ENCODE results near the gene PCAT7.
"Not testable (repeated sequence)": the region's sequence is repeated elsewhere in the genome, so short reads cannot be mapped to it uniquely, and the experiment has no call there.

The PCAT7 gene

GRCh38 chr9:94563548-94563947 is 8.7 kb downstream of the PCAT7 start:
- no peak for DNase-seq (ENCODE audit: low spot score)

- not testable (repeated sequence) for DNase-seq (ENCODE audit: low spot score)
Measured at GRCh38 chr9:94564279-94564678, 9.4 kb downstream of the PCAT7 start.

GRCh38 chr9:94566550-94566949 is 11.7 kb downstream of the PCAT7 start:
- DNase-seq (ENCODE audit: low spot score): no peak

- DNase-seq (ENCODE audit: low spot score): no peak
Measured at GRCh38 chr9:94567271-94567670, 12.4 kb downstream of the PCAT7 start.

GRCh38 chr9:94568250-94568889 is 13.5 kb downstream of the PCAT7 start:
- DNase-seq (ENCODE audit: low spot score): no peak

GRCh38 chr9:94568972-94569712 is 14.3 kb downstream of the PCAT7 start:
- DNase-seq (ENCODE audit: low spot score): no peak

- no peak for DNase-seq (ENCODE audit: low spot score)
Measured at GRCh38 chr9:94576131-94576530, 21.2 kb downstream of the PCAT7 start.

- no peak for DNase-seq (ENCODE audit: low spot score)
Measured at GRCh38 chr9:94577036-94577435, 22.2 kb downstream of the PCAT7 start.

GRCh38 chr9:94577571-94577970 is 22.7 kb downstream of the PCAT7 start:
- DNase-seq (ENCODE audit: low spot score): no peak

GRCh38 chr9:94581728-94582127 is 26.8 kb downstream of the PCAT7 start:
- DNase-seq (ENCODE audit: low spot score): no peak

- DNase-seq (ENCODE audit: low spot score): no peak
Measured at GRCh38 chr9:94584555-94584954, 29.7 kb downstream of the PCAT7 start.

- no peak for DNase-seq (ENCODE audit: low spot score)
Measured at GRCh38 chr9:94586316-94586715, 31.4 kb downstream of the PCAT7 start.

GRCh38 chr9:94586814-94587213 is 31.9 kb downstream of the PCAT7 start:
- DNase-seq (ENCODE audit: low spot score): no peak

- no peak for DNase-seq (ENCODE audit: low spot score)
Measured at GRCh38 chr9:94588681-94589080, 33.8 kb downstream of the PCAT7 start.

- DNase-seq (ENCODE audit: low spot score): not testable (repeated sequence)
Measured at GRCh38 chr9:94591046-94591545, 36.2 kb downstream of the PCAT7 start.

GRCh38 chr9:94591876-94592275 is 37.0 kb downstream of the PCAT7 start:
- no peak for DNase-seq (ENCODE audit: low spot score)

GRCh38 chr9:94592683-94593082 is 37.8 kb downstream of the PCAT7 start:
- DNase-seq (ENCODE audit: low spot score): not testable (repeated sequence)

- no peak for DNase-seq (ENCODE audit: low spot score)
Measured at GRCh38 chr9:94593459-94594345, 38.8 kb downstream of the PCAT7 start, which contains the start of gene FBP2. TSS of gene FBP2 (minus strand) at chr9:94593824. CDS start at chr9:94593726, 98 bp downstream.

- DNase-seq (ENCODE audit: low spot score): no peak
Measured at GRCh38 chr9:94599102-94599501, 44.2 kb downstream of the PCAT7 start.

- no peak for DNase-seq (ENCODE audit: low spot score)
Measured at GRCh38 chr9:94600258-94600657, 45.4 kb downstream of the PCAT7 start.

GRCh38 chr9:94600715-94601114 is 45.8 kb downstream of the PCAT7 start:
- DNase-seq (ENCODE audit: low spot score): no peak

- no peak for DNase-seq (ENCODE audit: low spot score)
Measured at GRCh38 chr9:94602666-94603065, 47.8 kb downstream of the PCAT7 start.
